G401 (cell line): ENCODE data around the gene CSF1R. TPM values are rescaled to one million over a fixed set of nuclear protein-coding genes. Genes with fewer than 3 reads are reported as not detected.

Experiments
- DNase-seq: peaks from one replicate; pipeline ENCODE4 v3.0.0-alpha.2; 2015; ENCODE audit warnings: low spot score
- in situ Hi-C: cut with HindIII; loops from 2 replicates; pipeline ENCODE4 v1.10.0; 2016; ENCODE audit warnings: low sequenced_read_pairs, mixed read lengths
- total RNA-seq: library from RNA; depleted of rRNA; stranded (reverse); fragments of >200 nt; shearing (Covaris generic); gene quantifications from 2 replicates; pipeline ENCODE4 v1.2.3, GENCODE V29; 2014

The CSF1R gene
- total RNA-seq, 1 experiment from 2014 or later: 1.1 TPM

GRCh38 chr5:150121448-150122157, 35.2 kb upstream of the CSF1R start:
- no peak for DNase-seq
- in situ Hi-C loops: no loop called here

DNA sequence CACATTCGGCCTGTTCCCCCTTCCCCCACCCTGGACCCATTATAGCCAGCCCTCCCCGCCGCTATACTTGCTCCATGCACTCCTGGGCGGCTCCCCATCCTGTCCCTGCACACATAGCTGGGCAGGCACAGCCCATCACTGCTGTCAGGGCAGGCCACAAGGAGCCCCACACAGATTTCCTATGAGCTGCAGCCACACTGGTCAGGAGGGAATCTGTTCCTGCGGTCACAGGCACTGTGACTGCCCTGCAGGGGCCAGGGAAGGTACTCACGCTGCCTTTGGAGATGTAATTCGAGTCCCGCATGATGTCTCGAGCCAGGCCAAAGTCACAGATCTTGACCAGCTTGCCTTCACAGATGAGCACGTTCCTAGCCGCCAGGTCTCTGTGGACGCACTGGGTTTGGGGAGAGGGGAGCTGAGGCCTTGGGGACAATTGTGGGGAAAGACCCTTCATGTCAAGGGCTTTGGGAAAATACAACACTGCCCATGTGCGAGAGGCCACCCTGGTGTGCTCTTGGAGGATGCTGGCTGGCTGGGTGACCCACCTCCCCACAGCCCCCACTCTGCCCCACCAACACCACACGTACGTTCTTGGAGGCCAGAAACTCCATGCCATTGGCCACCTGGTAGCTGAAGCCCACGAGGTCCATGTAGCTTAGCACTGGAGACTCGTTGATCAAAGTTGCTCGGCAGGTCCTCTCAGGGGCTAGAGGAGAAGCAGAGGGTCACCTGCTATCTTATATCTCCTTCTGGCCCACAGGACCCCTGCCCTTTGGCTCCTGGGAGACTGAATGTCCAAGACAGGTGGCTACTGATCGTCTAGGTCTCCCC, 34.5 kb upstream of the CSF1R start:
- no peak for DNase-seq

DNA sequence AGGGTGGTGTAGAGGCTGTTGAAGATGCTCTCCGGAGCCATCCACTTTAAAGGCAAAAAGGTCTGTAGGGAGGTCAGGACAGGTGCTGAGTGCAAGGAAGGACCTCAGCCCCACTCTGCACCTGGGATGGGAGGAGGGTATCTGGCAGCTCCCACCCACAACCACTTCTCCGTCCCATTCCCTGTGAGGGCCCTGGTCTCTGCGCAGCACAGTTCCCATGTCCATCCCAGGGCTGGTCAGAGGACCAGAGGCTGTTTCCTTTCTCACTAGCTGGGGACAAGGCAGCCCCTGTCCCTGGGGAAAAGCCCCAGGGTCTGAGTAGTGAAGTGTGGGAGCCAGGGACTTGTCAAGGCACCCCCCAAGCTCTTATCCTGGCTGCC, 33.7 kb upstream of the CSF1R start:
- DNase-seq: no peak
- in situ Hi-C loops: no loop called here

More for the DNA sequence above, 34.5 kb upstream of the CSF1R start:
- in situ Hi-C loops: no loop called here

DNA sequence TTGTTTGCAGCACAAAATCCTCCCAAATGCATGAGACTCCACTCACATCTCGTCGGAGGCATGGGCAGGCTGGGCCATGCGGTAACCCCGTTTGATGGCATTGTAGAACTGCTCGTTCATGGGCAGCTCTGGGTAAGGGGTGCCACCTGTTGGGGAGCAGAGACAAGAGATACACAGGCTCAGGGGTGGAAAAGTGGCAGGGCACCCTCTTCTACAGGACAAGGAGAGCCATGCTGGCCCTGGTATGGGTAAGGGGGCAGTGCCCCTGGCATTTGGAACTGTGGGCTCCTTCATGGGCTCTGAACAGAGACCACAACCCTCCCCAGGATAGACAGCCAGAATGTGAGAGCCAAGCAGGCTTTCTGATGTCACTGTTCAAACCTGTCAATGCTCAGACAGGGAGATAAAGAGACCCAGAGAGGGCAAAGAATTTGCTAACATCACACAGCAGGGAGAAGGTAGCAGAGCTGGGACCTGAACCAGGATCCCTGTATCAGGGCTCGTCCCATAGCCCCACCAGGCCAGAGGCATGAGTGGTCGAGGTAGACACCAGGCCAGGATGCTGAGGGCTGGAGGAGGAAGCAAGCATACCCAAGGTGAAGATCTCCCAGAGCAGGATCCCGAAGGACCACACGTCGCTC, 33.2 kb upstream of the CSF1R start:
- no peak for DNase-seq
- in situ Hi-C loops: no loop called here

GRCh38 chr5:150118561-150119229, 32.3 kb upstream of the CSF1R start:
- in situ Hi-C loops: no loop called here
- DNase-seq: no peak

DNA sequence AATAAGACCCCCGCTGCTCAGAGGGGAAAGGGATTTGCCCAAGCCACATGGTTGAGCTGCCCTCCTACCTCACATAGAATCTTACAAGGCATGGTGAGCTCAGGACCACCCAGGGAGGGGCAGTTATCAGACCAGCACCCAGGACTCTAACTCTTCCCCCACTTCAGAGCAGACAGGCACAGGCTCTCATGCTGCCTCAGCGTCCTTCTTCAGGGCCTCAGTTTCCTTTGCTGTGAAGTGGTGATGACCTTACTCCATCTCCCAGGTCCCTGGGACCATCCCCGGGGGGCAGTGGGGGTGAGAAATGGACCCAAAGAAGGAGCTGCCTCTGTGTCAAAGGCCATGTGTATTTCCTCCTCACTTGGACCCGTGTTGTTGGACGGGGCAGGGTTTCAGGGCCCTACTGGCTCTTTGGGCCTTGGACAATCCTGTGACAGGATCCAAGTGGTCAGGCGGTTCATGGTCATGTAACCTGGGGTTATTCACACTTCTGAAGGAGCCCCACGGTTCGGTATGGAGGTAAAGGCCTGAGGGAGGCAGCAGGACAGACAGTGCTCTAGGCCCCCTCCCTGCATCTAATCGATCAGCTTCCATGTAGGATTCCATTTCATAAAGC, 31.7 kb upstream of the CSF1R start:
- no peak for DNase-seq
- in situ Hi-C loops: no loop called here

DNA sequence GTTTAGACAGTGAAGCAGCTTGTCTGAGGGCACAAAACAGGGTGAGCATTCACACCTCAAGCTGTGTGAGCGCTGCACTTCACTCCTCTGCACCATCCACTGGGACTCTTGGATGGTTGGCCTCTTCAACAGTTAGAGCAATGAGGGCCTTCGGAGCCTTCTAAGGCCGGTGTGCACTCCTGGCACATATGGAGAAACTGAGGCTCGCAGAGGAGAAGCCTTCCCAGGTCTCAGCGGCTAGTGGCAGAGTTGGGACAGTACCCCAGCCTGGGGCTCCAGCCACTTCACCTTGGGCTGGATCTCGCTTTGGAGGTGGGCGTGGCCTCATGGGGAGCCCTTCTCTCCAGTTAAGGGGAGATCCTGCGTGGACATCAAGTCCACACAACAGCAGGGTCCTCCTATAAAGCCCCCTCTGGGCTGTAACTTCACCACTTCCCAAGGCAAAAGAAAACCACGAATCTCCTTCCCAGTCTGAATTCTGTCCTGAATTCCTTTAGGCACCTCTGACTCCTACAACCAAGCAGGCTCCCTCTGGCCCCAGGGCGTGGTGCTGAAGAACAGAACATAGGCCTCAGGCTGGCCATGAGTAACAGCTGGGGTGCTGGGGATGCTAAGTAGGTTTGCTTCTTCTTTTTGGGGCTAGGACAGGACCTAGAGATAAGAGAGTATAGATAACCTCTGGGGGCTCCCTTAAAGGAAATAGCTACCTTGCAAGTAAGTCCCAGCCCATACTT, 30.5 kb upstream of the CSF1R start:
- no peak for DNase-seq
- in situ Hi-C loops: no loop called here

DNA sequence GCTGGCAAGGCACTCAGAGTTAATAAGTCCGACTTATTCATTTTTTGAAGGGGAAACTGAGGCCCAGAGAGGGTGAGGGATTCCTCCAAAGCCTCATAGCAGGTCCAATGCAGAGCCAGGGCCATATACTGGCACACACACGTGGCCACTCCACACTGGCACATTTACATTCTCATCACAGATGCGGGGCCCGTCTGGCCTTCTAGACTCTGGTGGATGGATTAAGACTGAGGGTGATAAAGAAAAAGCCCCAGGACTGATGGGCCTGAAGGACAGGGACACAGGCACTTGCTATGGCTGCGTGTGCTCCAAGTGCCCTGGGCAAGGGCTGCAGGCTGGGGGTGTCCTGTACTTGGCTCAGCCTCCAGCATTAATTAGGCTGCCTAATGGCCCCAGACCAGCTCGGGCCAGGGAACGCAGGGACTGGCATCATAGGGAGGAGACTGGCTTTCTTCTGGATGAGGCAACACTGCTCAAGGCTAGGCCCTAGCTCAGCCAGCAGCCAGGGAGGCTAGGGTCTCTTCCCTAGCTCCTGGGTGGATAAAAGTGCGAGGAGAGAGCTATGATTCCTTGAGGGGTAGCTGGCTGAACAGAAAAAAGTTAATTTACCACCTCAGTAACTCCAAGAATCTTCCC, 28.5 kb upstream of the CSF1R start:
- in situ Hi-C loops: no loop called here
- no peak for DNase-seq

GRCh38 chr5:150114102-150114641, 27.8 kb upstream of the CSF1R start:
- in situ Hi-C loops: no loop called here
- no peak for DNase-seq

- DNase-seq: no peak
- in situ Hi-C loops: no loop called here
Measured at GRCh38 chr5:150113047-150113744, 26.8 kb upstream of the CSF1R start.

- no peak for DNase-seq
- in situ Hi-C loops: no loop called here
Measured at GRCh38 chr5:150112201-150113046, 26.1 kb upstream of the CSF1R start.

DNA sequence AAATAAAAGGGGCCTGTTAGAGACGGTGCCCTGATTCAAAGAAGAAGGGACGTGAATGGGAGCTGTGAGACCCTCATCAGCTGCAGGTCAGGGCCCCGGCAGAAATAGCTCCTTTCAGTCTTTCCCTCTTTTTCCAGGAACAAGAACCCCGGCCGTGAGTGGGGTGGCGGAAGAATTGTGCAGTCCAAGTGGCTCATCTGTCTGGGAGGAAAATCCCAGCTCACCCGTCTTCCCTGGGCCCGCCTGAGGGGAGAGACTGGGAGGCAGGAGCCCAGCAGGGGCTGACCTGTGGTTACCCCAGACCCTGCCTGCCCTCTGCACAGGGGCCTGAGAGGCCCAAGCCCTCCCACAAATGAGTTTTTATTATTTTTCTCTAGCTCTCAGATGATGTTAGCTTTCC, 24.8 kb upstream of the CSF1R start:
- in situ Hi-C loops: no loop called here
- DNase-seq: no peak

DNA sequence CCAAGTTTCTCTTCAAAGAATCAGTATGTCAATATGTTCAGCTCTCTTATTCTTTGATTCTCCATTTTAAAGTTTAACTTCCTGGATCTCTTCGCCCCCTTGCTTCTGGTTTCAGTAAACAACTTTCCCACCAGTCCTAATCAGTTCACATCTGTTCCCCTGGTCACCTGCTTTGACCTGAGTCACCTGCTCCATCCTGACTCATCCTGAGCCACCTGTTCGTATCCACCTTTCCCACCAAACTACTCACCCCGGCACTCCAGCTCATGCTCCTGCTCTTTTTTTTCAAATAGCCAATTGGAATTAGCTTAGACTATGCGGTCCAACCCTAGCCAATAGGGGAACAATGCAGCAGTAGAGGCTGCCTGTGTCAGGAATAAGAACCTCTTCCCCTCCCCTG, 23.6 kb upstream of the CSF1R start:
- no peak for DNase-seq
- in situ Hi-C loops: no loop called here

GRCh38 chr5:150108711-150109514, 22.6 kb upstream of the CSF1R start:
- DNase-seq: no peak
- in situ Hi-C loops: no loop called here

- no peak for DNase-seq
- in situ Hi-C loops: no loop called here
Measured at GRCh38 chr5:150107909-150108447, 21.6 kb upstream of the CSF1R start.
